OCI-LY1 (cell line): ENCODE results near the gene TMEM272.
A peak's percentile ranks its signal among the peaks of the same experiment; 100 is the strongest.

Experiments used
- EZH2 ChIP-seq: fragments of 200-600 bp; sonication (generic), shearing (Covaris generic); IDR thresholded peaks from 2 replicates; pipeline ENCODE4 v1.8.0; 2017; ENCODE audit warnings: borderline replicate concordance, mixed run types, mild to moderate bottlenecking, antibody characterized with exemption, low read length, moderate library complexity, mixed read lengths
- TF ChIP-seq, protein P1 (sequence below): fragments of 200-600 bp; sonication (generic), shearing (Covaris generic); IDR thresholded peaks from 2 replicates; pipeline ENCODE4 v1.5.1; 2017; ENCODE audit warnings: mild to moderate bottlenecking, antibody characterized with exemption, low read length, moderate library complexity, mixed read lengths

GRCh38 chr13:51818276-51818675 lies 26.7 kb downstream of the TMEM272 start:
- TF ChIP-seq, protein P1, sequence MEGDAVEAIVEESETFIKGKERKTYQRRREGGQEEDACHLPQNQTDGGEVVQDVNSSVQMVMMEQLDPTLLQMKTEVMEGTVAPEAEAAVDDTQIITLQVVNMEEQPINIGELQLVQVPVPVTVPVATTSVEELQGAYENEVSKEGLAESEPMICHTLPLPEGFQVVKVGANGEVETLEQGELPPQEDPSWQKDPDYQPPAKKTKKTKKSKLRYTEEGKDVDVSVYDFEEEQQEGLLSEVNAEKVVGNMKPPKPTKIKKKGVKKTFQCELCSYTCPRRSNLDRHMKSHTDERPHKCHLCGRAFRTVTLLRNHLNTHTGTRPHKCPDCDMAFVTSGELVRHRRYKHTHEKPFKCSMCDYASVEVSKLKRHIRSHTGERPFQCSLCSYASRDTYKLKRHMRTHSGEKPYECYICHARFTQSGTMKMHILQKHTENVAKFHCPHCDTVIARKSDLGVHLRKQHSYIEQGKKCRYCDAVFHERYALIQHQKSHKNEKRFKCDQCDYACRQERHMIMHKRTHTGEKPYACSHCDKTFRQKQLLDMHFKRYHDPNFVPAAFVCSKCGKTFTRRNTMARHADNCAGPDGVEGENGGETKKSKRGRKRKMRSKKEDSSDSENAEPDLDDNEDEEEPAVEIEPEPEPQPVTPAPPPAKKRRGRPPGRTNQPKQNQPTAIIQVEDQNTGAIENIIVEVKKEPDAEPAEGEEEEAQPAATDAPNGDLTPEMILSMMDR: 0 out of 2 replicates have a peak, but pooled peaks have one; percentile 7
- TF ChIP-seq EZH2: no peak
